ENCODE measurements around the gene IPO9.

- no peak for TF ChIP-seq CTCF (IDR thresholded peaks at IDR 0.05)
- TF ChIP-seq POLR2A (IDR thresholded peaks at IDR 0.05) = no peak
Observed at GRCh38 chr1:201816309-201816854, 12.6 kb upstream of the IPO9 start.

All from prostate gland (tissue), 2 donors.